A673 (cell line): ENCODE results near the gene BABAM2. TPM values are rescaled to one million over a fixed set of nuclear protein-coding genes. Genes with fewer than 3 reads are reported as not detected.

Experiments used
- BruUV-seq: library from RNA; stranded (reverse); fragments of 400-500 nt; replicated peaks from 2 replicates; lab custom pipeline; 2021; lab: Mats Ljungman, UMichigan
- CTCF ChIA-PET: fragments of 300-600 bp; sonication (Branson Sonifier 250); formaldehyde crosslinking; loops from one replicate; lab custom pipeline; 2022; ENCODE audit warnings: antibody characterized with exemption; lab: Charles Lee
- POLR2A ChIA-PET: fragments of 300-600 bp; sonication (Branson Sonifier 250); formaldehyde crosslinking; loops from one replicate; lab custom pipeline; 2022; ENCODE audit warnings: antibody characterized with exemption; ENCODE audit not compliant: low non-redundant PET; lab: Charles Lee
- DNase-seq: peaks from one replicate; pipeline ENCODE4 v3.0.0-alpha.2; 2015; ENCODE audit warnings: low spot score
- H3K27ac ChIP-seq: fragments of 200-600 bp; sonication (generic); 2 replicates; pipeline ENCODE4 v1.5.1; 2016; ENCODE audit warnings: mixed run types, low read depth, mild to moderate bottlenecking, mixed read lengths, antibody characterized with exemption, low read length; ENCODE audit not compliant: poor library complexity, severe bottlenecking
- H3K27me3 ChIP-seq: fragments of 200-600 bp; sonication (generic); replicated peaks from 2 replicates; pipeline ENCODE4 v1.6.1; 2017; ENCODE audit warnings: mixed run types, low read depth, mild to moderate bottlenecking, mixed read lengths, antibody characterized with exemption, low read length; ENCODE audit not compliant: insufficient read depth, poor library complexity
- H3K36me3 ChIP-seq: fragments of 200-600 bp; sonication (generic); 2 replicates; pipeline ENCODE4 v1.6.1; 2016; ENCODE audit warnings: mixed run types, mild to moderate bottlenecking, mixed read lengths, antibody characterized with exemption, low read length; ENCODE audit not compliant: insufficient read depth, poor library complexity, severe bottlenecking
- H3K4me1 ChIP-seq: fragments of 200-600 bp; sonication (generic); 2 replicates; pipeline ENCODE4 v1.6.1; 2017; ENCODE audit warnings: mixed run types, mild to moderate bottlenecking, mixed read lengths, antibody characterized with exemption, low read length; ENCODE audit not compliant: insufficient read depth, poor library complexity, severe bottlenecking
- H3K4me3 ChIP-seq: fragments of 200-600 bp; sonication (generic); 2 replicates; pipeline ENCODE4 v1.5.1; 2016; ENCODE audit warnings: low read depth, mixed run types, mild to moderate bottlenecking, mixed read lengths, low read length; ENCODE audit not compliant: poor library complexity, severe bottlenecking
- H3K9me3 ChIP-seq: fragments of 200-600 bp; sonication (generic); 2 replicates; pipeline ENCODE4 v1.6.1; 2016; ENCODE audit warnings: mixed run types, low read depth, mild to moderate bottlenecking, mixed read lengths, antibody characterized with exemption, low read length; ENCODE audit not compliant: poor library complexity, severe bottlenecking
- CTCF ChIP-seq: fragments of 300-800, 200-600 bp; sonication (generic); conservative IDR thresholded peaks from 2 replicates; pipeline ENCODE4 v1.5.1; 2017; ENCODE audit warnings: low read depth, mild to moderate bottlenecking, antibody characterized with exemption, low read length, moderate library complexity, mixed read lengths
- EZH2 ChIP-seq: fragments of 200-600 bp; sonication (generic); IDR thresholded peaks from 2 replicates; pipeline ENCODE4 v1.6.1; 2017; ENCODE audit warnings: borderline replicate concordance, low read depth, mild to moderate bottlenecking, mixed read lengths, antibody characterized with exemption, low read length; ENCODE audit not compliant: poor library complexity, severe bottlenecking
- intact Hi-C: fragments of 100-400 bp; cut with micrococcal nuclease; formaldehyde crosslinking; loops from one replicate; pipeline ENCODE4 v1.10.0; 2022; ENCODE audit not compliant: unreplicated experiment
- total RNA-seq: library from RNA; stranded (reverse); gene quantifications from 2 replicates; pipeline ENCODE4 v1.2.3, GENCODE V29; 2021

The BABAM2 gene
- total RNA-seq, 1 experiment from 2014 or later = 21.8 TPM

GRCh38 chr2:28164280-28164801 is 273.8 kb downstream of the BABAM2 start:
- H3K4me3 ChIP-seq = no peak overlapping the region
- H3K27me3 ChIP-seq = no peaks in the 10 kb centered on the region
- H3K4me1 ChIP-seq = no peaks in the 10 kb centered on the region
- H3K27ac ChIP-seq = no peak overlapping the region
- no peaks in the 10 kb centered on the region for H3K36me3 ChIP-seq
- TF ChIP-seq EZH2 = no peak
- TF ChIP-seq CTCF = no peak
- no TSS peak for BruUV-seq
- CTCF ChIA-PET = no interaction called here
- POLR2A ChIA-PET = no interaction called here
- DNase-seq = peak; percentile 15
- intact Hi-C loops = no loop called here
- H3K9me3 ChIP-seq = no peaks in the 10 kb centered on the region

GRCh38 chr2:28165087-28165635 is 274.6 kb downstream of the BABAM2 start:
- BruUV-seq = no TSS peak
- ChIA-PET POLR2A (no interaction called here), CTCF (no interaction called here)
- Histone ChIP-seq H3K27ac (no peak overlapping the region), H3K4me1 (no peaks in the 10 kb centered on the region), H3K27me3 (no peaks in the 10 kb centered on the region), H3K36me3 (no peaks in the 10 kb centered on the region), H3K9me3 (no peaks in the 10 kb centered on the region), H3K4me3 (no peak overlapping the region)
- no peak for TF ChIP-seq CTCF
- TF ChIP-seq EZH2 = no peak
- intact Hi-C loops = no loop called here
- no peak for DNase-seq

GRCh38 chr2:28166956-28167355 is 276.4 kb downstream of the BABAM2 start:
- H3K4me1 ChIP-seq = no peaks in the 10 kb centered on the region
- ChIA-PET POLR2A (no interaction called here), CTCF (no interaction called here)
- TF ChIP-seq CTCF (no peak), EZH2 (no peak)
- no peaks in the 10 kb centered on the region for H3K27me3 ChIP-seq
- no peaks in the 10 kb centered on the region for H3K36me3 ChIP-seq
- intact Hi-C loops = no loop called here
- no peak for DNase-seq
- no peak overlapping the region for H3K27ac ChIP-seq
- H3K4me3 ChIP-seq = no peak overlapping the region
- no TSS peak for BruUV-seq
- no peaks in the 10 kb centered on the region for H3K9me3 ChIP-seq
